Islet precursor cell (in vitro differentiated cells): ENCODE measurements around the gene OR10C1.
A peak's percentile ranks its signal among the peaks of the same experiment; 100 is the strongest.
"Not testable (repeated sequence)": the region's sequence is repeated elsewhere in the genome, so short reads cannot be mapped to it uniquely, and the experiment has no call there.

Experiments used
- DNase-seq: peaks from one replicate; pipeline ENCODE4 v3.0.0-alpha.2; 2018

OR10C1 gene, protein sequence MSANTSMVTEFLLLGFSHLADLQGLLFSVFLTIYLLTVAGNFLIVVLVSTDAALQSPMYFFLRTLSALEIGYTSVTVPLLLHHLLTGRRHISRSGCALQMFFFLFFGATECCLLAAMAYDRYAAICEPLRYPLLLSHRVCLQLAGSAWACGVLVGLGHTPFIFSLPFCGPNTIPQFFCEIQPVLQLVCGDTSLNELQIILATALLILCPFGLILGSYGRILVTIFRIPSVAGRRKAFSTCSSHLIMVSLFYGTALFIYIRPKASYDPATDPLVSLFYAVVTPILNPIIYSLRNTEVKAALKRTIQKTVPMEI

GRCh38 chr6:29439006-29439405 lies at the start of gene OR10C1:
TSS of gene OR10C1 (plus strand) at chr6:29439306. CDS start at chr6:29440016, 710 bp downstream.
- no peak for DNase-seq

GRCh38 chr6:29395331-29395730 lies 43.8 kb upstream of the OR10C1 start, which contains the start of gene OR12D2:
TSS of gene OR12D2 (plus strand) at chr6:29395631. CDS start at chr6:29396700, 1,069 bp downstream.
- DNase-seq = no peak

GRCh38 chr6:29399525-29399924 lies 39.6 kb upstream of the OR10C1 start:
- no peak for DNase-seq

GRCh38 chr6:29403801-29404200 lies 35.3 kb upstream of the OR10C1 start:
- DNase-seq = no peak

- no peak for DNase-seq
Measured at GRCh38 chr6:29414588-29414987, 24.5 kb upstream of the OR10C1 start, which contains the start of gene OR12D1. TSS of gene OR12D1 (plus strand) at chr6:29414928.

DNA sequence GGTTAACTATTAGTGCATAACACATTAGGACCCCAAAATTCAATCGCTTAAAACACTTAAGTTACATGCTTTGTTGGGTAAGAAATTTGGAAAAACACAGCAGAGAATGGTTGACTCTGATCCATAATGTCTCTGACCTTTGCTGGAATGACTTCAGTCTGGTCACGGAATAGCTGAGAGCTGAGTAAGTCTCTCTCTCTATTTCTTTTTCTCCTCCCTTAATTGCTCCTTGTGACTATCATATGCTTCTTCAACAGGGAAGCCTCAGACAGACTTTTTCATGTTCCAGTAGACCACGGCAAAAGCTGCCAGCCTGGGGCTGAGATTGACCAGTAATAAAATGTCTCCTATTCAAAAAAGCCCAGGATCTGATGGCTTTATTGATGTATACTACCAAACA lies 19.6 kb upstream of the OR10C1 start:
- DNase-seq = no peak

DNA sequence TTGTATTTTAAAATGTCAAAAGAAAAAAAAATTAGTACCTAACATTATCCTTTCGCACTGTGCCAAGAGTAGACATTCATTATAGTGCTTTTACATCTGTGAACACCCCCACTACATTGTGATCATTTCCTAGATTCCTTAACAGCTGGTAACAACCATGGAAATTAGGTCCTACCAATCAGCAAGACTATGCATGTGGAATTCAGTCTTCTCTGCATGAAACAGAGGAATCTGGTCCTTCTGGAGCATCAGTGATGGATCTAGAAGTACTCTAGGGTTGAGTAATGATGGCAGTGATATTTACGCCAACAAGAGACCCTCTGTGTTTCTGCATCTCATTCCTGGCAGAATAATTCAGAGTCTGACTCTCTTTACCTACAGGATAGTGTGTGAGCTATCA lies 14.9 kb upstream of the OR10C1 start:
- no peak for DNase-seq

- DNase-seq = no peak
Measured at GRCh38 chr6:29424575-29424974, 14.5 kb upstream of the OR10C1 start.

DNA sequence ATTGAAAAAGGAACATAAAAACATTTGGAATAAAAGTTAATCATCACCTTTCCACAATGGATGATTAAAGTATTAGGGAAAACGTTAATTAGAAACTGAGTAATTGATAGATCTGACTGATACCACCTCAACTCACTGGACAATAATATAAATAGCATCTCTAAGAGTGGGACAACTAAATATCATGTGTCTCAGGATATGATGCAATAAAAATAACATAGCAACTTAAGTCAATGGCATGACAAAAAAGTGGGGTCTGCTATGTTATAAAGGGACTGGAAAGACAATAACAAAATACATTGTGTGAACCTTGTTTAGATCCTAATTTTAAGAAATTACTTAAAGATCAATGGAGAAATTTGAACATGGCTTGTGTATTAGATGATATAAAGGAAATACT lies 14.0 kb upstream of the OR10C1 start:
- DNase-seq = no peak

DNA sequence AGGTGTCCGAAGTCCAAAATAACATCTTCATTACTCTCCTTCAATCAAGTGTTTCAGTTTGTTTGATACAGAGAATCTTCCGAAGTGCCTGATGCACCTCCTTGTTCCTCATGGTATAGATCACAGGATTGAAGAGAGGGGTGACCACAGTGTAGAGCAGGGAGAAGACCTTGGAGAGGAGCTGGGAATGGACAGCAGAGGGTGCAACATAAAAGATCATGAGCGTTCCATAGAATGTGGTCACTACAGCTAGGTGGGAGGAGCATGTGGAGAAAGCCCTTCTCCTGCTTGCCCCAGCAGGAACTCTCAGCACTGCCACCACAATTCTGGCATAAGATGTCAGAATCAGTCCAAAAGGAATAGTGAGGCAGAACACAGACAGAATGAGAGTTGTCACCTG lies 12.5 kb upstream of the OR10C1 start:
- DNase-seq = no peak

GRCh38 chr6:29436730-29437129 lies 2.4 kb upstream of the OR10C1 start:
- not testable (repeated sequence) for DNase-seq

GRCh38 chr6:29442719-29443118 lies 3.6 kb downstream of the OR10C1 start:
- no peak for DNase-seq

GRCh38 chr6:29444031-29444430 lies 4.9 kb downstream of the OR10C1 start:
- DNase-seq = not testable (repeated sequence)

DNA sequence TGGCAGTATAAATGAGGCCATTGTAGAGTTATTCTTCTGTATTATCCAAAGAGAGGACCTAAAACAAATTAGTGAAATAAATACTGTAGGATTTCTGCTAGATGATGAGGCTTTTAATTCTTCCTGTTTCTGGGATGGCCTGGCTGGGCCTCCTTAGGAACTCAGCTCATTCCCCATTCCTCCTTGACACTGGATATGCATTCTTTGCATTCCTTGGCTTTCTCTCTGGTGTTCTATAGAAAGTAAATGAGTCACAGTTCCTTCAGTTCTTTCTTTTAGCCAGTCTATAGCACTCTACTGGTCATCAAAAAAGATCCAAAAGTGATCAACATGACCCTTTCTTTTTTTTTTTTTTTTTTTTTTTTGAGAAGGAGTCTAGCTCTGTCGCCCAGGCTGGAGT lies 8.6 kb downstream of the OR10C1 start:
- DNase-seq = peak; percentile 62

GRCh38 chr6:29451471-29452193 lies 12.5 kb downstream of the OR10C1 start:
- DNase-seq = no peak

DNA sequence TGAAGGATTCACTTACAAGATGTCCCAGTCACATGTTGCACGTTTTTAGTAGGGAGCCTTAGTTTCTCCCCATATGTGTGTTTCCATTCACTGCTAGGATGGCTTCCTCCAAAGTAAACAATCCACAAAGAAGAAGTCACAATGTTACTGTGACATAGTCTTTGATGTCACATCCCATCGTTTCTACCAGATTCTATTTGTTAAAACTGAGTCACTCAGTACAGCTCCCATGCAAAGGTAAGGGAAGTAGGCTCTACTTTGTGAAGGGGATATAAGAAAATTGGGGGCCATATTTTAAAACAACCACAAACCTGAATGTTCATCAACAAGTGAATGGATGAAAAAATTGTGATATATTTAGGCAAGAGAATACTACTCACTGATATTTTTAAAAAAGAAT lies 17.9 kb downstream of the OR10C1 start, which contains the start of the genes OR11A1 and OR2H1:
Gene OR11A1, minus strand, starts transcription at position 101 of the 400 bp plus-strand sequence. CDS start 29,430 bp downstream, outside the sequence.
Gene OR2H1, plus strand, starts transcription at position 185 of the 400 bp plus-strand sequence. CDS start 4,615 bp downstream, outside the sequence.
- DNase-seq = no peak

GRCh38 chr6:29461021-29461814 lies 22.1 kb downstream of the OR10C1 start:
- DNase-seq = no peak

DNA sequence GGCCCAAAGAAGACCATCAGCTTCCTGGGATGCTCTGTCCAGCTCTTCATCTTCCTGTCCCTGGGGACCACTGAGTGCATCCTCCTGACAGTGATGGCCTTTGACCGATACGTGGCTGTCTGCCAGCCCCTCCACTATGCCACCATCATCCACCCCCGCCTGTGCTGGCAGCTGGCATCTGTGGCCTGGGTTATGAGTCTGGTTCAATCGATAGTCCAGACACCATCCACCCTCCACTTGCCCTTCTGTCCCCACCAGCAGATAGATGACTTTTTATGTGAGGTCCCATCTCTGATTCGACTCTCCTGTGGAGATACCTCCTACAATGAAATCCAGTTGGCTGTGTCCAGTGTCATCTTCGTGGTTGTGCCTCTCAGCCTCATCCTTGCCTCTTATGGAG lies 22.9 kb downstream of the OR10C1 start:
- no peak for DNase-seq

DNA sequence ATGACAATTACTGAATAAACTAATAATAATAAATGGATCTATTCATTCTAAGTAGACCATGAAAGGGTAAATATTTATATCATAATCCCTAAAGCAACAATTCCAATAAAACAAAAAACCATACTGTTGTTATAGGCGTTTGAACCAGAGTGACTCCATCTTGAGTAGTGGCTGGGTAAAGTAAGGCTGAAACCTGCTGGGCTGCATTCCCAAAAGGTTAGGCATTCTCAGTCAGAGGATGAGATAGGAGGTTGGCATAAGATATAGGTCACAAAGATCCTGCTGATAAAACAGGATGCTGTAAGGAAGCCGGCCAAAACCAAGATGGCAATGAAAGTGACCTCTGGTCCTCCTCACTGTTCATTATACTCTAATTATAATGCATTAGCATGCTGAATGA lies 26.2 kb downstream of the OR10C1 start:
- no peak for DNase-seq

GRCh38 chr6:29465801-29466200 lies 26.7 kb downstream of the OR10C1 start:
- no peak for DNase-seq

GRCh38 chr6:29466241-29466640 lies 27.1 kb downstream of the OR10C1 start:
- DNase-seq = no peak

DNA sequence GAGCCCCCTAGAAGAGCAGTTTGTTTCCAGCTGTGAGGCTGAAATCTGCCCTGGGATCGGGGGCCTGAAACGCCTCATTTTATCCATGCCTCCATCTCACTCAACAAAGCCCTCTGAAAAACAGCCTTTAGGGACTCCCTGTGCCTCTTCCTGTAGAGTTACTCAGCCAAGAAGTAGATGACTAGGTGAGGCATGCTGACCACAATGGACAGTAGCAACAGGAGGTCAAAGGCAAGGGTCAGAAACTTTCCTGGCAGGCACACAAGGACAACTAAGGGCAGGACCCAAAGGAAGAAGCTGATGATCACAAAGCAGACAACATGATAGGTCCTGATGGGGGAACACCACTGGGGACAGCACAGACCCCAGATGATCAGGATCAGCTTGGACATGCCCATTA lies 35.9 kb downstream of the OR10C1 start:
- no peak for DNase-seq

DNA sequence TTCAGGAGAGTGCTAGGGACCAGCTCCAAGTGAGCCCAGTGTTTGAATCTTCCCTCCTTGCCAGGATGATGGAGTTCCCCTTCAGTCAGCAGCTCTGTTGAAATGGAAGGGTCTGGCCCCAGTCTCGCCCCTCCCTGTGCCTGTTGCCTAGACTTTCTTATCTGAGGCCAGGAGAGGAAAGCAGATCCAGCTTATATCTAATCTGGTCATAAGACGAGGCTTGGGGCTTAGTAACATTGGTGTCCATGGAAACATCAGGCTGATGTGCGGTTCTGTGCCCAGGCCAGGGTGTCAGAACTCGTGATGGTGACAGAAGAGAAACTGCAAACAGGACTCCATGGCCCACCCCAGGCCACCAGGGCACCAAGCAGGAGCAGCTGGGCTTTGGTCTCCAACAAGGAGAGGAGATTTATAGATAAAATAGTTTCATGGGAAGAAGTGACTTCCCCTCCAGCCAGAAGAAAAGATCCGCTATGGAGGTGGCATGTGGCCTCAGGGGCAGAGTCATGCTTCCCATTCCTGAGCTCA lies 38.9 kb downstream of the OR10C1 start:
- peak; percentile 48 for DNase-seq
